Measurements from ENCODE around the gene CCDC169.
"Not testable (repeated sequence)": the region's sequence is repeated elsewhere in the genome, so short reads cannot be mapped to it uniquely, and the experiment has no call there.

CCDC169 gene

GRCh38 chr13:36328821-36329220, 31.2 kb upstream of the CCDC169 start:
- no peak for TF ChIP-seq CTCF (conservative IDR thresholded peaks at IDR 0.05)
- H3K27ac ChIP-seq: no peak overlapping the region

- TF ChIP-seq CTCF (conservative IDR thresholded peaks at IDR 0.05): no peak
- no peak overlapping the region for H3K27ac ChIP-seq
These were observed 28.3 kb upstream of the CCDC169 start for GRCh38 chr13:36325912-36326311.

- H3K27ac ChIP-seq: not testable (repeated sequence)
These were observed 27.3 kb upstream of the CCDC169 start for GRCh38 chr13:36324881-36325280.

GRCh38 chr13:36323951-36324566, 26.4 kb upstream of the CCDC169 start:
- no peak for TF ChIP-seq CTCF (conservative IDR thresholded peaks at IDR 0.05)
- no peak overlapping the region for H3K27ac ChIP-seq

GRCh38 chr13:36323408-36323807, 25.8 kb upstream of the CCDC169 start:
- no peak for TF ChIP-seq CTCF (conservative IDR thresholded peaks at IDR 0.05)
- H3K27ac ChIP-seq: no peak overlapping the region

- not testable (repeated sequence) for H3K27ac ChIP-seq
These were observed 22.2 kb upstream of the CCDC169 start for GRCh38 chr13:36319793-36320192.

GRCh38 chr13:36313047-36313969, 15.7 kb upstream of the CCDC169 start:
- H3K27ac ChIP-seq: no peak overlapping the region
- TF ChIP-seq CTCF (conservative IDR thresholded peaks at IDR 0.05): no peak

- no peak overlapping the region for H3K27ac ChIP-seq
- no peak for TF ChIP-seq CTCF (conservative IDR thresholded peaks at IDR 0.05)
These were observed 12.9 kb upstream of the CCDC169 start for GRCh38 chr13:36310417-36311108.

Data from VCaP (cell line).